K562 (cell line): ENCODE results near the gene EFHC1. TPM values are rescaled to one million over a fixed set of nuclear protein-coding genes. Genes with fewer than 3 reads are reported as not detected.

ENCODE experiments used
- HMG20B ChIP-seq: fragments of 250-450 bp; sonication (Bioruptor Pico); IDR thresholded peaks from 2 replicates; pipeline ENCODE4 v1.5.0; 2021; ENCODE audit warnings: mild to moderate bottlenecking
- KAT8 ChIP-seq: fragments of 450-650 bp; IDR thresholded peaks from 2 replicates; pipeline ENCODE4 v1.6.1; 2016; ENCODE audit warnings: low read depth, mild to moderate bottlenecking
- KLF16 ChIP-seq: IDR thresholded peaks from 2 replicates; pipeline ENCODE4 v1.6.1; 2016; ENCODE audit warnings: antibody characterized with exemption
- LCOR ChIP-seq: sonication (generic); formaldehyde crosslinking; IDR thresholded peaks from 2 replicates; pipeline ENCODE4 v1.8.0; 2022; ENCODE audit warnings: mild to moderate bottlenecking, missing genetic modification reagents
- ZFP1 ChIP-seq: fragments of 450-650 bp; formaldehyde crosslinking; IDR thresholded peaks from 2 replicates; pipeline ENCODE4 v1.4.0; 2020; ENCODE audit warnings: mild to moderate bottlenecking, mixed read lengths
- polyA plus RNA-seq, 8 experiments: library from polyadenylated mRNA; depleted of rRNA in 4 of 8; stranded (reverse) in 5 of 8; unstranded in 3 of 8; fragments of >200 nt; fragmentation: Nextera tagmentation in 2 of 8; fragmentation: Illumina TruSeq in 1 of 8; extraction: Ambion mirVana in 2 of 8; extraction: Trizol in 1 of 8; gene quantifications; 2 replicates each; pipeline versions ENCODE4 v1.2.1 to v1.2.3, GENCODE V29; 2011 to 2014; ENCODE audit warnings: inconsistent platforms in 1 of 8, missing spikeins in 1 of 8
- total RNA-seq, 7 experiments: library from RNA; depleted of rRNA in 6 of 7; stranded (reverse); fragments of >200 nt in 6 of 7; fragmentation: Illumina TruSeq in 2 of 7; extraction: Trizol in 2 of 7; gene quantifications; 2 replicates each; pipeline versions ENCODE4 v1.2.1 to v1.2.3, GENCODE V29; 2011 to 2021; ENCODE audit warnings: low replicate concordance in 1 of 7
- TF ChIP-seq, protein P1 (sequence below), 3 experiments: fragments of 200-800 bp in 1 of 3; fragments of 250-450 bp in 1 of 3; fragments of 450-650 bp in 1 of 3; sonication (Bioruptor Pico) in 1 of 3; sonication (Bioruptor generic) in 1 of 3; formaldehyde crosslinking in 1 of 3; IDR thresholded peaks; 2 replicates each; pipeline versions ENCODE4 v1.6.1 to v1.8.0; 2016 to 2022; ENCODE audit warnings: mild to moderate bottlenecking in 2 of 3, missing genetic modification characterization in 2 of 3, missing compliant biosample characterization in 1 of 3, moderate library complexity in 1 of 3
- TF ChIP-seq, protein P2 (sequence below): fragments of 150-350 bp; IDR thresholded peaks from 2 replicates; pipeline ENCODE4 v1.6.1; 2014; ENCODE audit warnings: low read depth, mild to moderate bottlenecking, low read length, borderline replicate concordance
- TF ChIP-seq, protein P3 (sequence below): fragments of 450-650 bp; IDR thresholded peaks from 2 replicates; pipeline ENCODE4 v1.6.1; 2018; ENCODE audit not compliant: partially characterized antibody

The EFHC1 gene
- total and polyA plus RNA-seq, 9 of the 15 experiments (the other 6 are each of a cell fraction or from before 2014, with no cell fraction given): 9.5 to 31.0 (median 14.9) TPM

DNA sequence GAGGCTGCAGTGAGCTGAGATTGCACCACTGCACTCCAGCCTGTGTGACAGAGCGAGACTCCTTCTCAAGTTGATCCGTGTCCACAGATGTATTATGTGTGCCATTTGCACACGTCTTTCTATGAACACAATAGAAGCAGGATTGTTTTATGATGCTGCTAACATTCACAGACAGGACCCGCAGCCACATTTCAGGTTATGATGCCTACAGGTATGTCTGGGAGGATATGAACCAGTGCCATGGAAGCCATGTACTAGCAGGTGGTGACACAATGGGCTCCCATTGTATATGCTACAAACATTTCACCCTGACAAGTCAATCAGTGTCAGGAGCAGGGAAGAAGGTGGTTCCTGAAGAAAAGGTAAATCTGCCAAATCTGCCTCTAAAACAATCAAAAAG, 152.4 kb downstream of the EFHC1 start (continued):
- TF ChIP-seq, protein P1, sequence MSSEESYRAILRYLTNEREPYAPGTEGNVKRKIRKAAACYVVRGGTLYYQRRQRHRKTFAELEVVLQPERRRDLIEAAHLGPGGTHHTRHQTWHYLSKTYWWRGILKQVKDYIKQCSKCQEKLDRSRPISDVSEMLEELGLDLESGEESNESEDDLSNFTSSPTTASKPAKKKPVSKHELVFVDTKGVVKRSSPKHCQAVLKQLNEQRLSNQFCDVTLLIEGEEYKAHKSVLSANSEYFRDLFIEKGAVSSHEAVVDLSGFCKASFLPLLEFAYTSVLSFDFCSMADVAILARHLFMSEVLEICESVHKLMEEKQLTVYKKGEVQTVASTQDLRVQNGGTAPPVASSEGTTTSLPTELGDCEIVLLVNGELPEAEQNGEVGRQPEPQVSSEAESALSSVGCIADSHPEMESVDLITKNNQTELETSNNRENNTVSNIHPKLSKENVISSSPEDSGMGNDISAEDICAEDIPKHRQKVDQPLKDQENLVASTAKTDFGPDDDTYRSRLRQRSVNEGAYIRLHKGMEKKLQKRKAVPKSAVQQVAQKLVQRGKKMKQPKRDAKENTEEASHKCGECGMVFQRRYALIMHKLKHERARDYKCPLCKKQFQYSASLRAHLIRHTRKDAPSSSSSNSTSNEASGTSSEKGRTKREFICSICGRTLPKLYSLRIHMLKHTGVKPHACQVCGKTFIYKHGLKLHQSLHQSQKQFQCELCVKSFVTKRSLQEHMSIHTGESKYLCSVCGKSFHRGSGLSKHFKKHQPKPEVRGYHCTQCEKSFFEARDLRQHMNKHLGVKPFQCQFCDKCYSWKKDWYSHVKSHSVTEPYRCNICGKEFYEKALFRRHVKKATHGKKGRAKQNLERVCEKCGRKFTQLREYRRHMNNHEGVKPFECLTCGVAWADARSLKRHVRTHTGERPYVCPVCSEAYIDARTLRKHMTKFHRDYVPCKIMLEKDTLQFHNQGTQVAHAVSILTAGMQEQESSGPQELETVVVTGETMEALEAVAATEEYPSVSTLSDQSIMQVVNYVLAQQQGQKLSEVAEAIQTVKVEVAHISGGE (CRISPR knock-in tag; IDR thresholded peaks at IDR 0.05): no peak
- TF ChIP-seq, protein P2, sequence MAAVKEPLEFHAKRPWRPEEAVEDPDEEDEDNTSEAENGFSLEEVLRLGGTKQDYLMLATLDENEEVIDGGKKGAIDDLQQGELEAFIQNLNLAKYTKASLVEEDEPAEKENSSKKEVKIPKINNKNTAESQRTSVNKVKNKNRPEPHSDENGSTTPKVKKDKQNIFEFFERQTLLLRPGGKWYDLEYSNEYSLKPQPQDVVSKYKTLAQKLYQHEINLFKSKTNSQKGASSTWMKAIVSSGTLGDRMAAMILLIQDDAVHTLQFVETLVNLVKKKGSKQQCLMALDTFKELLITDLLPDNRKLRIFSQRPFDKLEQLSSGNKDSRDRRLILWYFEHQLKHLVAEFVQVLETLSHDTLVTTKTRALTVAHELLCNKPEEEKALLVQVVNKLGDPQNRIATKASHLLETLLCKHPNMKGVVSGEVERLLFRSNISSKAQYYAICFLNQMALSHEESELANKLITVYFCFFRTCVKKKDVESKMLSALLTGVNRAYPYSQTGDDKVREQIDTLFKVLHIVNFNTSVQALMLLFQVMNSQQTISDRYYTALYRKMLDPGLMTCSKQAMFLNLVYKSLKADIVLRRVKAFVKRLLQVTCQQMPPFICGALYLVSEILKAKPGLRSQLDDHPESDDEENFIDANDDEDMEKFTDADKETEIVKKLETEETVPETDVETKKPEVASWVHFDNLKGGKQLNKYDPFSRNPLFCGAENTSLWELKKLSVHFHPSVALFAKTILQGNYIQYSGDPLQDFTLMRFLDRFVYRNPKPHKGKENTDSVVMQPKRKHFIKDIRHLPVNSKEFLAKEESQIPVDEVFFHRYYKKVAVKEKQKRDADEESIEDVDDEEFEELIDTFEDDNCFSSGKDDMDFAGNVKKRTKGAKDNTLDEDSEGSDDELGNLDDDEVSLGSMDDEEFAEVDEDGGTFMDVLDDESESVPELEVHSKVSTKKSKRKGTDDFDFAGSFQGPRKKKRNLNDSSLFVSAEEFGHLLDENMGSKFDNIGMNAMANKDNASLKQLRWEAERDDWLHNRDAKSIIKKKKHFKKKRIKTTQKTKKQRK: no peak
- TF ChIP-seq LCOR (CRISPR knock-in tag) (no peak), KLF16 (no peak), KAT8 (no peak), HMG20B (CRISPR knock-in tag) (no peak), ZFP1 (CRISPR knock-in tag) (no peak)
- TF ChIP-seq, protein P3, sequence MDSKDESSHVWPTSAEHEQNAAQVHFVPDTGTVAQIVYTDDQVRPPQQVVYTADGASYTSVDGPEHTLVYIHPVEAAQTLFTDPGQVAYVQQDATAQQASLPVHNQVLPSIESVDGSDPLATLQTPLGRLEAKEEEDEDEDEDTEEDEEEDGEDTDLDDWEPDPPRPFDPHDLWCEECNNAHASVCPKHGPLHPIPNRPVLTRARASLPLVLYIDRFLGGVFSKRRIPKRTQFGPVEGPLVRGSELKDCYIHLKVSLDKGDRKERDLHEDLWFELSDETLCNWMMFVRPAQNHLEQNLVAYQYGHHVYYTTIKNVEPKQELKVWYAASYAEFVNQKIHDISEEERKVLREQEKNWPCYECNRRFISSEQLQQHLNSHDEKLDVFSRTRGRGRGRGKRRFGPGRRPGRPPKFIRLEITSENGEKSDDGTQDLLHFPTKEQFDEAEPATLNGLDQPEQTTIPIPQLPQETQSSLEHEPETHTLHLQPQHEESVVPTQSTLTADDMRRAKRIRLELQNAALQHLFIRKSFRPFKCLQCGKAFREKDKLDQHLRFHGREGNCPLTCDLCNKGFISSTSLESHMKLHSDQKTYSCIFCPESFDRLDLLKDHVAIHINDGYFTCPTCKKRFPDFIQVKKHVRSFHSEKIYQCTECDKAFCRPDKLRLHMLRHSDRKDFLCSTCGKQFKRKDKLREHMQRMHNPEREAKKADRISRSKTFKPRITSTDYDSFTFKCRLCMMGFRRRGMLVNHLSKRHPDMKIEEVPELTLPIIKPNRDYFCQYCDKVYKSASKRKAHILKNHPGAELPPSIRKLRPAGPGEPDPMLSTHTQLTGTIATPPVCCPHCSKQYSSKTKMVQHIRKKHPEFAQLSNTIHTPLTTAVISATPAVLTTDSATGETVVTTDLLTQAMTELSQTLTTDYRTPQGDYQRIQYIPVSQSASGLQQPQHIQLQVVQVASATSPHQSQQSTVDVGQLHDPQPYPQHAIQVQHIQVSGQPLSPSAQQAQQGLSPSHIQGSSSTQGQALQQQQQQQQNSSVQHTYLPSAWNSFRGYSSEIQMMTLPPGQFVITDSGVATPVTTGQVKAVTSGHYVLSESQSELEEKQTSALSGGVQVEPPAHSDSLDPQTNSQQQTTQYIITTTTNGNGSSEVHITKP: no peak
